ENCODE results near the gene GAB2. TPM values are rescaled to one million over a fixed set of nuclear protein-coding genes. Genes with fewer than 3 reads are reported as not detected.
A peak's percentile ranks its signal among the peaks of the same experiment; 100 is the strongest.
"Not testable (repeated sequence)": the region's sequence is repeated elsewhere in the genome, so short reads cannot be mapped to it uniquely, and the experiment has no call there.

Gene GAB2
- total RNA-seq, 1 donor from 2014 or later: 6.6 TPM

- no peak for FAIRE-seq
- TF ChIP-seq, protein P1, sequence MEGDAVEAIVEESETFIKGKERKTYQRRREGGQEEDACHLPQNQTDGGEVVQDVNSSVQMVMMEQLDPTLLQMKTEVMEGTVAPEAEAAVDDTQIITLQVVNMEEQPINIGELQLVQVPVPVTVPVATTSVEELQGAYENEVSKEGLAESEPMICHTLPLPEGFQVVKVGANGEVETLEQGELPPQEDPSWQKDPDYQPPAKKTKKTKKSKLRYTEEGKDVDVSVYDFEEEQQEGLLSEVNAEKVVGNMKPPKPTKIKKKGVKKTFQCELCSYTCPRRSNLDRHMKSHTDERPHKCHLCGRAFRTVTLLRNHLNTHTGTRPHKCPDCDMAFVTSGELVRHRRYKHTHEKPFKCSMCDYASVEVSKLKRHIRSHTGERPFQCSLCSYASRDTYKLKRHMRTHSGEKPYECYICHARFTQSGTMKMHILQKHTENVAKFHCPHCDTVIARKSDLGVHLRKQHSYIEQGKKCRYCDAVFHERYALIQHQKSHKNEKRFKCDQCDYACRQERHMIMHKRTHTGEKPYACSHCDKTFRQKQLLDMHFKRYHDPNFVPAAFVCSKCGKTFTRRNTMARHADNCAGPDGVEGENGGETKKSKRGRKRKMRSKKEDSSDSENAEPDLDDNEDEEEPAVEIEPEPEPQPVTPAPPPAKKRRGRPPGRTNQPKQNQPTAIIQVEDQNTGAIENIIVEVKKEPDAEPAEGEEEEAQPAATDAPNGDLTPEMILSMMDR (IDR thresholded peaks at IDR 0.05; ENCODE audit: insufficient read depth, low read length, severe bottlenecking): peak; percentile 5
- DNase-seq (ENCODE audit: low read depth): peak; percentile 75
- Histone ChIP-seq H3K36me3 (ENCODE audit: control insufficient read depth, insufficient read depth, low read length) (peaks cover 5% of the 10 kb centered on the region), H3K27me3 (ENCODE audit: control insufficient read depth, insufficient read depth, low read length) (no peaks in the 10 kb centered on the region), H3K4me3 (ENCODE audit: low read depth, low read length) (no peak overlapping the region)
Observed at GRCh38 chr11:78179459-78180071, 238.1 kb downstream of the GAB2 start.

- no peak for DNase-seq (ENCODE audit: low read depth)
- TF ChIP-seq, protein P1 (IDR thresholded peaks at IDR 0.05; ENCODE audit: insufficient read depth, low read length, severe bottlenecking): no peak
- Histone ChIP-seq H3K27me3 (ENCODE audit: control insufficient read depth, insufficient read depth, low read length) (no peaks in the 10 kb centered on the region), H3K36me3 (ENCODE audit: control insufficient read depth, insufficient read depth, low read length) (peaks cover 13% of the 10 kb centered on the region), H3K4me3 (ENCODE audit: low read depth, low read length) (no peak overlapping the region)
- FAIRE-seq: no peak
Observed at GRCh38 chr11:78177216-78177615, 240.4 kb downstream of the GAB2 start.

- H3K36me3 ChIP-seq (ENCODE audit: control insufficient read depth, insufficient read depth, low read length): peaks cover 13% of the 10 kb centered on the region
- FAIRE-seq: no peak
- no peak overlapping the region for H3K4me3 ChIP-seq (ENCODE audit: low read depth, low read length)
- no peak for DNase-seq (ENCODE audit: low read depth)
- TF ChIP-seq, protein P1 (IDR thresholded peaks at IDR 0.05; ENCODE audit: insufficient read depth, low read length, severe bottlenecking): no peak
- no peaks in the 10 kb centered on the region for H3K27me3 ChIP-seq (ENCODE audit: control insufficient read depth, insufficient read depth, low read length)
Observed at GRCh38 chr11:78176605-78177141, 240.9 kb downstream of the GAB2 start.

DNA sequence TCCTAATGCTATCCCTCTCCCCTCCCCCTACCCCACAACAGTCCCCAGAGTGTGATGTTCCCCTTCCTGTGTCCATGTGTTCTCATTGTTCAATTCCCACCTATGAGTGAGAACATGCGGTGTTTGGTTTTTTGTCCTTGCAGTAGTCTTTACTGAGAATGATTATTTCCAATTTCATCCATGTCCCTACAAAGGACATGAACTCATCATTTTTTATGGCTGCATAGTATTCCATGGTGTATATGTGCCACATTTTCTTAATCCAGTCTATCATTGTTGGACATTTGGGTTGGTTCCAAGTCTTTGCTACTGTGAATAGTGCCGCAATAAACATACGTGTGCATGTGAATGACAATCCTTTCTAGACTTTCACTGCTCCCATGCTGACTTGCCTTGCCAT is 241.8 kb downstream of the GAB2 start:
- H3K36me3 ChIP-seq (ENCODE audit: control insufficient read depth, insufficient read depth, low read length): peaks cover 13% of the 10 kb centered on the region

DNA sequence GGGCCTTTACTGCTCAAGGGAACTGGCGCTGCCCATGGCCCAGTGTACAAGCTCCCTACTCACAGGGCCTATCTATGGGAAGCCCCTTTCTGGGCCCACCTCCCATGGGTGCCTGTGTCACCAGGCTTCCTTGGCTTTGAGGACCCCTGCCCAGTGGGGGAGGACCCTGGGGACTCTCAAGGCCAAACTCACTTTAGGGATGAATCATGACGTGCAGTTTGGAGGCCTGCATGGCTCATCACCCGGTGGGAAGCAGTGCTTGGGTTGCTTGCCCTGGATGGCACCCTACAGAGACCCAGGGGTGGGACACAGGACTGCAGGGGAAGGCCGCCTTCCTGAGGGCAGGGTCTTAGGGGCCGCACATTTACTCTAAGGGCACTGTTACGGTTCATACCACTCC is 245.7 kb downstream of the GAB2 start:
- DNase-seq (ENCODE audit: low read depth) (no peak), FAIRE-seq (no peak)
- no peaks in the 10 kb centered on the region for H3K27me3 ChIP-seq (ENCODE audit: control insufficient read depth, insufficient read depth, low read length)
- no peak overlapping the region for H3K4me3 ChIP-seq (ENCODE audit: low read depth, low read length)
- H3K36me3 ChIP-seq (ENCODE audit: control insufficient read depth, insufficient read depth, low read length): peaks cover 7% of the 10 kb centered on the region
- TF ChIP-seq, protein P1 (IDR thresholded peaks at IDR 0.05; ENCODE audit: insufficient read depth, low read length, severe bottlenecking): no peak

More for the DNA sequence above, 241.8 kb downstream of the GAB2 start:
- not testable (repeated sequence) for H3K4me3 ChIP-seq (ENCODE audit: low read depth, low read length); H3K27me3 ChIP-seq (ENCODE audit: control insufficient read depth, insufficient read depth, low read length); FAIRE-seq; DNase-seq (ENCODE audit: low read depth)

GRCh38 chr11:78170874-78171549 is 246.6 kb downstream of the GAB2 start:
- Histone ChIP-seq H3K4me3 (ENCODE audit: low read depth, low read length) (no peak overlapping the region), H3K27me3 (ENCODE audit: control insufficient read depth, insufficient read depth, low read length) (no peaks in the 10 kb centered on the region), H3K36me3 (ENCODE audit: control insufficient read depth, insufficient read depth, low read length) (peaks cover 7% of the 10 kb centered on the region)
- DNase-seq (ENCODE audit: low read depth) (no peak), FAIRE-seq (no peak)
- TF ChIP-seq, protein P1 (IDR thresholded peaks at IDR 0.05; ENCODE audit: insufficient read depth, low read length, severe bottlenecking): no peak
